Activated T-helper 17 cell treated with anti-CD3 and anti-CD28 coated beads, Interleukin-2, amount 50 U/mL, for 72 hours (primary cell): Measurements from ENCODE around the gene SLC9A1. TPM values are rescaled to one million over a fixed set of nuclear protein-coding genes. Genes with fewer than 3 reads are reported as not detected.

Experiments
- ATAC-seq: fragments of 150-1000 bp; cut with Tn5 transposase; replicated peaks from 2 replicates; pipeline ENCODE4 v1.10.0; 2021; ENCODE audit warnings: mild to moderate bottlenecking, moderate library complexity
- H3K27ac Mint-ChIP-seq: one replicate; pipeline ENCODE4 v1.8.0; 2022; ENCODE audit warnings: mixed read lengths
- H3K27me3 Mint-ChIP-seq: one replicate; pipeline ENCODE4 v1.8.0; 2022; ENCODE audit warnings: mixed read lengths
- H3K36me3 Mint-ChIP-seq: one replicate; pipeline ENCODE4 v1.8.0; 2022; ENCODE audit warnings: low read depth, mild to moderate bottlenecking, mixed read lengths
- H3K4me1 Mint-ChIP-seq: one replicate; pipeline ENCODE4 v1.8.0; 2022; ENCODE audit warnings: mixed read lengths
- H3K4me3 Mint-ChIP-seq: one replicate; pipeline ENCODE4 v1.8.0; 2022; ENCODE audit warnings: mild to moderate bottlenecking, mixed read lengths
- H3K9me3 Mint-ChIP-seq: one replicate; pipeline ENCODE4 v1.8.0; 2022; ENCODE audit warnings: mixed read lengths
- total RNA-seq, 2 donors: library from RNA; stranded (reverse); gene quantifications; one replicate each; pipeline ENCODE4 v1.2.3, GENCODE V29; 2022

SLC9A1 gene
- total RNA-seq, 2 donors from 2014 or later: 15.3 to 20.6 TPM

DNA sequence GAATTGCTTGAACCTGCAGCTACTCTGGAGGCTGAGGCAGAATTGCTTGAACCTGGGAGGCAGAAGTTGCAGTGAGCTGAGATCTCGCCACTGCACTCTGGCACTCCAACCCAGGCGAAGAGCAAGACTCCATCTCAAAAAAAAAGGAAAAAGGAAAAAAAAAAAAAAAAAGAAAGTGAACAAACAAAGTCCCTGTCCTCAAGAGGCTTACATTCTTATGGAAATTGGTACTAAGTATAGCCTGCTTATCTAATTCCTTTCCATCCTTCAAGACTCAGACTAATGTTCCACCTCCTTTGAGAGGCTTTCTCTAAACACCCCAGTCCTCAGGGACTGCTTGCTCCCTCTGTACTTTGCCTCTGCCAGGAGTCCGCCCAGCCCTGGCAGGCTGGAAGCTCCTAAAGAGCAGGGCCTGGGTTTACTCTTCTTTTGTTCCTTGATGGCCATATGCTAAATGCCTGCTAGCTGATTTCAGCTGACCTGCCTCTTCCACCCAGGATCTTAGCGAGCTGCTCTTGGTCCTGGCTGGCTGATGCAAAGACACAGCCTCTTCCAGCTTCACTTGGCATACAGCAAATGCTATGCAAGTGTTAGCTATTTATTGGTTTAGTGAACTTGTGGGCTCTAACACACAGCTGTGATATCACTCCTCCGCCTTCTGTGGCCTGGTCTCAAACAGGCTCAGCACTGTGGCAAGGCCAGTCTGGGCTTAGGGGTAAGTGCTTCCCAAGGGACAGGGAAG, 9.8 kb downstream of the SLC9A1 start:
- H3K4me1 Mint-ChIP-seq: peaks cover 29% of the 10 kb centered on the region
- no peak overlapping the region for H3K27ac Mint-ChIP-seq
- H3K4me3 Mint-ChIP-seq: no peak overlapping the region

DNA sequence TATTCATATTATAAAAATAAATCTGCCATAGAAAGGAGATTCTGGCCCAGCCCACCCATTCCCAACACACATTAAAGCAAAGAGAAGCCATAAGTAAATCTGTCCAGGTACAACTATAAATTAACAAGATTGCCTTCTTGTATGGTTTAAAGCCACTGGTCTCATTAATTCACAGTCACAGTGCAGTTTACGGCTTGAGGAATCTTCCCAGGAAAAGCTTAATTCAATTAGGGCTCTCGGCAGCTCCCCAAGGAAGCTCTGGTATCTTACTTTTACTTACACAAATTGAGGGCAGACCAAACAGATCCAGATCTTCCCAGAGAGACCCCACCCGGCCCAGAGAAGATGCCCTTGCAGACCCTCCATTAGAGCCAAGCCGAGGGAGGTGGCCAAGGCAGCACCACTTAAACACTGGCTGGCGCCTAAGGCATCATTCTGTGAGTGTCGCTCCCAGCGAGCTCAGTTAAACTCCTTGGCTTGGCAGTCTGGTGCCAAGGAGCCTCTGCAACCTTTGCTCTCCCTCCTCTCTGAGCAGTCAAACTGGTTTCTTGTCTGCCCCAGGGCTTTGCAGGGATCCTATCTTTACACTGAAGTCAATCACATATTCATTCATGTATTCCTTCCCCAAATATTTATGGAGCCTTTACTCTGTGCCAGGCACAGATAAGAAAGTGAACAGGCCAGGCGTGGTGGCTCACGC, 10.7 kb downstream of the SLC9A1 start:
- H3K27me3 Mint-ChIP-seq: no peaks in the 10 kb centered on the region
- H3K36me3 Mint-ChIP-seq: no peaks in the 10 kb centered on the region
- H3K4me1 Mint-ChIP-seq: peaks cover 28% of the 10 kb centered on the region

More for the DNA sequence above, 9.8 kb downstream of the SLC9A1 start:
- no peaks in the 10 kb centered on the region for H3K27me3 Mint-ChIP-seq
- H3K9me3 Mint-ChIP-seq: no peaks in the 10 kb centered on the region
- no peak for ATAC-seq
- no peaks in the 10 kb centered on the region for H3K36me3 Mint-ChIP-seq

DNA sequence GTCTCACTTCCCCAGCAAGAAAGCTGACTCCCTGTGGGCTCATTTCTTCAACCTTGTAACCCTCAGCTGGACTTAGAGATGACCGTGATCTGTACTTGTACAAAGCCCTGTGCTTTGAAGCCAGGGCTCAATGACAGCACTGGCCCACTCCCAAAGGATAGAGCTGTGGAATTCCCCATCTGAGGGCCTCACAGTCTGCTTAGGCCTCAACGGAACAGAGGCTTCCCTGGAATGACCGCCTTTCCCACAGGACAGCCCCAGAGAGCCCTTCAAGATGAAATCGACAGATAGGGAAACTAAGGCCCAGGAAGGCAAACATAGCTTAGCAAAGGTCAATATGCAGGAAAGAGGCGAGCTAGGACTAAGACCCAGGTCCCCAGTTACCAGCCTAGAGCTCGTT, 11.5 kb downstream of the SLC9A1 start:
- Mint-ChIP-seq H3K9me3 (no peaks in the 10 kb centered on the region), H3K4me3 (no peak overlapping the region), H3K4me1 (peaks cover 23% of the 10 kb centered on the region), H3K27ac (peak overlapping the region; percentile 46), H3K36me3 (no peaks in the 10 kb centered on the region), H3K27me3 (no peaks in the 10 kb centered on the region)
- ATAC-seq: no peak

More for the DNA sequence above, 10.7 kb downstream of the SLC9A1 start:
- no peak for ATAC-seq
- no peak overlapping the region for H3K4me3 Mint-ChIP-seq
- H3K27ac Mint-ChIP-seq: no peak overlapping the region
- no peaks in the 10 kb centered on the region for H3K9me3 Mint-ChIP-seq

DNA sequence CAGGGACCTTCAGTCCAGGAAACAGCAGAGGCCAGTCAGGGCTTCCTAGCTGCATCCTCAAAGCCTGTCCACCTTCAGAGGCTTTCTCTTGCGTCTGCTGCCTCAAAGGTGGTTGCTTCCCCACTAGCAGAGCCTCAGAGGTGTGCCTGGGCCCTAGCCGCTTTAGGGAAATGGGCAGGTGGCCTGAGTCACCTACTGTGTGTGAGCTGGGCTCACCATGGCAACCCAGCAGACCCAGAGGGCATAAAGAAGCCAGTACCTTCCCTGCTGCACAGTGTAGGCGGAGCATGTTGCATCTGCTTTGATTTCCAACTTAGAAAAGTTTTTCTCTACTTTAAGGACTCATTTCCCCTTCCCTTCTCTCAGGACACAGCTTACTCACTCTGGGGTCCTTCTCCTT, 12.5 kb downstream of the SLC9A1 start:
- Mint-ChIP-seq H3K27me3 (no peaks in the 10 kb centered on the region), H3K36me3 (no peaks in the 10 kb centered on the region), H3K27ac (peak overlapping the region; percentile 46), H3K4me1 (peaks cover 27% of the 10 kb centered on the region), H3K9me3 (no peaks in the 10 kb centered on the region), H3K4me3 (no peak overlapping the region)
- peak; percentile 74 for ATAC-seq

DNA sequence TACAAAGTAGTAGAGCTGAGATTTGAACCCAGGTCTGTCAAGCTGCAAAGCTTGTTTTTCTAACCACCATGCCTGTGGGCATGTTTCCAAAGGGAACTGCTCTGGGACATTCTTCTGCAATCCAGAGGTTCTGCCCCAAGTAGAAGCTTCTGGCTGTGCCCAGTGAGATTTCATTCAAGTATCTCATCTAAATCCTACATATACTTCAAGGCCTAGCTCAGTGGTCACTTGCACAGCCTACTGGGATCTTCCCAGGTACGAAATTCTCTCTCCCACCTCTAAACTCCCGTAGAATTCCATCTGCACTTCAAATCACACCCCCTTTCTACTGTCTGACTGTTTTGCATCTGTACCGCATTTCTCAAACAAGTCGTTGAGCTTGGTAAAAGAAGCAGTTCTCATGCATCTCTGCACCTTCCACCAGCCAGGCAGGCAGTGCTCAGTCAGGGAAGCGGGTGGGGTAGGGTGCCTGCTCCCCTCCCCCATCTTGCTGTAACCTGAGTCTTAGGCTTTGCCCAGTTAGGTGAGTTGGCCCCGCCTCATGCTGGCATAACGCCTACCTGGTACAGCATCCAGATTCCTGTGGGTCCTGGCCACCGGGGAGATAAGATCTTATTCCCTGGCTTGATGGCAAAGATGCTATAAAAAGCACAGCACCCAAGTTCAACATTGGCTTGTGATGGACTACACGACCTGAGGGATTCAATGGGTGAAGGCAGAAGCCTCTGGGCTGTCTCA, 13.5 kb downstream of the SLC9A1 start:
- Mint-ChIP-seq H3K36me3 (no peaks in the 10 kb centered on the region), H3K4me1 (peaks cover 34% of the 10 kb centered on the region), H3K27me3 (no peaks in the 10 kb centered on the region), H3K9me3 (no peaks in the 10 kb centered on the region), H3K27ac (no peak overlapping the region), H3K4me3 (no peak overlapping the region)
- ATAC-seq: no peak

DNA sequence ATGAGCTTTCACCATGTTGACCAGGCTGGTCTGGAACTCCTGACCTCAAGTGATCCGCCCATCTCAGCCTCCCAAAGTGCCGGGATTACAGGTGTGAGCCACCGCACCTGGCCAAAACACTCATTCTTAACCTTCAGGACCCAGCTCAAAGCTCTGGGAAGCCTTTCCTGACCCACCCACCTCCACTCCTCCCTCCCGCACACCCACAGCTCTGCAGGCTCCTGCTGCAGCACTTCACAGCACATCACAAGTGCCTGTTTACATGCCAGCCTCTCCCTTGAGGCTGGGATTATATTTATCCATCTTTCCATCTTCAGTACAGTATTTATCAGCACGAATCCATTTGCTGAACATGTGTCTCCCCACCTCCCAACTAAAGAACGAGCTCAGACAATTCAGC, 14.9 kb downstream of the SLC9A1 start:
- peaks cover 37% of the 10 kb centered on the region for H3K4me1 Mint-ChIP-seq
- peak overlapping the region; percentile 44 for H3K27ac Mint-ChIP-seq

DNA sequence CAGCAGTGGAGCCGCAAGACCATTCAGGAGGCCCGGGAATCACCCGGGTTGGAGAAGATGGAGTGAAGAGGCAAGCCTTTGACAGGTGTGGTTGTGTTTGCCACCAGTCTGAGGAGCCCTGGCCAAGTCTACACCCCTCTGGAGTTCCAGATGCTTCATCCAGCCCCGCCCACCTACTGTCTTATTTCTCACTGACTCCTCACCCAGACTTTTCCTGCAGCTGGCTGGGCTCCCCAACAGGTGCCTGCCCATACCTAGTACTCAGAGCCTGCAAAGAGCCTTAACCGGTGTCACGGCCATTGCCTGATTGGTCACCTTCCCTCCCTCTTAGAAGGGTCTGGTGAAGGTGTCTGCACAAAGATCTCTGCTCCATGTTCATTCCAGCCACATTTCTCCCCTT, 16.0 kb downstream of the SLC9A1 start:
- Mint-ChIP-seq H3K4me3 (no peak overlapping the region), H3K4me1 (peaks cover 37% of the 10 kb centered on the region), H3K9me3 (no peaks in the 10 kb centered on the region), H3K27ac (peak overlapping the region; percentile 98), H3K36me3 (no peaks in the 10 kb centered on the region), H3K27me3 (no peaks in the 10 kb centered on the region)
- ATAC-seq: no peak

More for the DNA sequence above, 14.9 kb downstream of the SLC9A1 start:
- no peak for ATAC-seq
- H3K36me3 Mint-ChIP-seq: no peaks in the 10 kb centered on the region
- no peaks in the 10 kb centered on the region for H3K27me3 Mint-ChIP-seq
- H3K9me3 Mint-ChIP-seq: no peaks in the 10 kb centered on the region
- no peak overlapping the region for H3K4me3 Mint-ChIP-seq

DNA sequence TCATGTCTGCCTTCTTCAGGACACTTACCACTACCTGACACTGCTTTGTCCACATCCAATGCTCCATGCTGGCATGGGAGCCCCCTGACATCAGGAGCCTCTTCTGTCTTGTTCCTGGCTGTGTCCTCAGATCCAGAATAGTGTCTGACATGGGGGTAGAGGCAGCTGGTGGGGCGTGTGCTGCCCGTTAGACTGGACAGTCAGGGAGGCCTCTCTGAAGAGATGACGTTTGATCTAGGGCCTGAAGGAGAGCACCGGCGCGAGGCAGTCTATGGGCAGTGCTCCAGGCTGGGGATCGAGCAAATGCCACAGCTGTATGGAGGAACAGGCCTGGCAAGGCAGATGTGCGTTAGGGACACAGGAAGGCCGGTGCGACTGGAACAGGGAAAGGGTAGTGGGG, 16.6 kb downstream of the SLC9A1 start:
- no peak for ATAC-seq
- Mint-ChIP-seq H3K4me3 (peak overlapping the region; percentile 90), H3K9me3 (no peaks in the 10 kb centered on the region), H3K27me3 (no peaks in the 10 kb centered on the region), H3K4me1 (peaks cover 36% of the 10 kb centered on the region), H3K27ac (peak overlapping the region; percentile 98), H3K36me3 (no peaks in the 10 kb centered on the region)

DNA sequence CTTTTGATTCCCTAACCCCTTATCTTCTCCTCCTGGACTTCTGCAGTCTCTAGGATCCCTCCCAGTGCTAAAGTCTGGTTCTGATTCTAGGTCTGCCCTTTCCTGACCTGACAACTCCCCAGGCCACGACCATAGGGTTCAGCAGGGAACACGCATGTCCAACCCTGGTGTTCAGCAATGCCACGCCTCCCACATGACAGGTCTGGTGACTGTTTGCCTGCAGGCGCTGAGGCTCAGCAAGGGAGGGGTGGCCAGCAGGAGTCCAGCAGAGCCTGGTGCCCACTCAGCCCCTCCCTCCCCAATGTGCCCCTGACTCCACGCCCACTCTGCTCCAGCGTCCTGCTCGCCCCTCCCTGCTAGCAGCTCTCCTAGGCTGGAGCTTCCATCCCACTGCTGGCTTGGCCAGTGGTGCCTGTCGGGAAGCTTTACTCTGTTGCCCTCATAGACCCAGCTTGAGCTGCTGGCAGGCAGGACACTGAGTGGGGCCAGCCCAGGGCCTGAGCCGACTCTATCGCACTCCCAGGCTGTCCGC, 17.3 kb downstream of the SLC9A1 start:
- no peaks in the 10 kb centered on the region for H3K27me3 Mint-ChIP-seq
- peak overlapping the region; percentile 98 for H3K27ac Mint-ChIP-seq
- peak overlapping the region; percentile 90 for H3K4me3 Mint-ChIP-seq
- peaks cover 29% of the 10 kb centered on the region for H3K4me1 Mint-ChIP-seq
- ATAC-seq: peak; percentile 37
- no peaks in the 10 kb centered on the region for H3K36me3 Mint-ChIP-seq
- H3K9me3 Mint-ChIP-seq: no peaks in the 10 kb centered on the region

DNA sequence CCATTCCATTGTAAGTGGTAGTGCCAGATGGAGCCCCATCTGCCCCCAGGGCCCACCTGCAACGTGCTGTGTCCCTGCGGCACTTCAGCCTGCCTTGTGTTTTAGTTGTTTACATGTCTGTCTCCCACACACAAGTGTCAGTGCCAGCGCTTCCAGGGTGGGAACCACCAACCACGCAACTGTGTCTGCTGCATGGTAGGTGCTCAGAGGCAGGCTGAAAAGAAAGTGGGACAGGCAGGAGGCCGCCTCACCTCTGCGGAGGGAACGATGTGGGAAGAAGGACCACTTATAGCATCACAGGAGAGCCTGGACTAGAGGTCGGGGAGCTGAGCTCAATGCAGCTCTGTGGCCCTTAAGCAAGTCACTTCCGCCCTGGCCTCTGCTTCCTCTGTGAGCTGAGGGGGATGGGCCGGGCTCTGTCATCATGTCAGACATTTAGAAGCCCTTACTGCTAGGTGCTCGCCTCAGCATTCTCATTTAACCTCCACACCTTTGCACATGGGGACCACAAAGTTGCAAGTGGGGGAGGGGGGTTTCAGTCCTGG, 17.9 kb downstream of the SLC9A1 start:
- no peaks in the 10 kb centered on the region for H3K36me3 Mint-ChIP-seq
- H3K4me1 Mint-ChIP-seq: peaks cover 27% of the 10 kb centered on the region
- H3K4me3 Mint-ChIP-seq: peak overlapping the region; percentile 90
- H3K9me3 Mint-ChIP-seq: no peaks in the 10 kb centered on the region
- H3K27me3 Mint-ChIP-seq: no peaks in the 10 kb centered on the region
- peak overlapping the region; percentile 98 for H3K27ac Mint-ChIP-seq
- peak; percentile 92 for ATAC-seq

DNA sequence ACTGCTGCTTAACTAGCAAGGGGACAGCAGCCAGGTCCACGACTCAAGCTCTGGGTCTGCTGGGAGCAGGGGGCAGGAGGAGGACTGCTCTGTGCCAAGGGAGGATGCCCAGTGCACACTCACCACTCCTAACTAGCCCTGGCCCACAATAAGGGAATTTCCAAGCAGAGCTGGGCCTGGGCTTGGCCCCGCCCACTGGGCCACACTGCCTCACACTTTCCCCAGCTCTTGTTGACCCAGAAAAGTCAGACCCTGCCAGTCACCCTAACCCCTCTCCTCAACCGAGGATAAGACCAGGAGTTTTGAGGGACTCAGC, 18.7 kb downstream of the SLC9A1 start:
- no peaks in the 10 kb centered on the region for H3K27me3 Mint-ChIP-seq
- H3K4me3 Mint-ChIP-seq: peak overlapping the region; percentile 90
- peaks cover 24% of the 10 kb centered on the region for H3K4me1 Mint-ChIP-seq

DNA sequence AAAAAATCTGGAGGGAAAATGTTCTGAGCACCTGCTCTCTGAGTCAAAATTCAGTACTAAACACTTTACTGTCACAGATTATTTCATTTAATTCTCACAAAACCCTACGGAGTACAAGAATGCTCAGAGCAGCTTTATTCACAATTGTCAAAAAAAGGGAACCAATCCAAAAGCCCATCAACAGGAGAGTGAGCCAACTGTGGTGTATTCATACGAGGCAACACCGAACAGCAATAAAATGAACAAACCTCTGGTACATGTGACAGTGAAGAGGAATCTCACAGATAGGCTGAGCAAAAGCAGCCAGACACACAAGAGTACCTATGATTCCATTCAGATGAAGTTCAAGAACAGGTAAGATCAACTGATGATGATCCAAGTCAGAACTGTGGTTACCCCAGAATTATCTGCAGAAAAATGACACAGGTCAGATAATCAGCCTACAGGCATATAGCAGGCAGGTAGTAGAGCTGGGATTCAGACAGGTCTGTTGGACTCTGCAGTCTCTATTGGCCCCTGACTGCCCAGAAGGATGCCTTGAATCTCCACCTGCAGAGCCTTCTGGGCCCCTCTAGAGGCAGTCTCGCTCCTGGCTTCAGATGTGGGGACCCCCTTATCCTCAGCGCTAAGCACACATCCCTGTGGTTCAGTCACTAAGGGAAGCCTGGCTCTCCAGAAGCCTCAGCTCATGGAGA, 19.2 kb downstream of the SLC9A1 start:
- Mint-ChIP-seq H3K9me3 (no peaks in the 10 kb centered on the region), H3K36me3 (no peaks in the 10 kb centered on the region), H3K27me3 (no peaks in the 10 kb centered on the region), H3K4me1 (peaks cover 24% of the 10 kb centered on the region), H3K4me3 (peak overlapping the region; percentile 90), H3K27ac (peak overlapping the region; percentile 98)
- no peak for ATAC-seq

More for the DNA sequence above, 18.7 kb downstream of the SLC9A1 start:
- Mint-ChIP-seq H3K9me3 (no peaks in the 10 kb centered on the region), H3K27ac (peak overlapping the region; percentile 98), H3K36me3 (no peaks in the 10 kb centered on the region)
- ATAC-seq: peak; percentile 80

DNA sequence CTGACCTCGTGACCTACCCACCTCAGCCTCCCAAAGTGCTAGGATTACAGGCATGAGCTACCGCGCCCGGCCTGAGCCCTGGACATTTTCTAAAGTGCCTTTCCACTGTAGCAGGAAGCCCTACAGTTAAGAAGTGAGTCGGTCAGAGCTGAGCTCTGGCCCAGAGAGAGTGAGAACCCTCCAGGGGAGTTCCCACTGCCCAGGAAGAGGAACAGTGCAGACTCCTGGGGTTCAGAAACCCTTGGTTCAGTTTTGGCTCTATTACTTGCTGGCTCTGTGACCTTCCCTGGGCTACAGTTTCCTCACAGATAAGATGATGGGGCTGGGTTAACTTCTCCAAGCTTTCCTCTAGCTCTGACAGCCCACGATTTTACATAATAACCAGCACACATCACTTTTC, 20.9 kb downstream of the SLC9A1 start:
- H3K4me3 Mint-ChIP-seq: no peak overlapping the region
- peak overlapping the region; percentile 42 for H3K27ac Mint-ChIP-seq
- H3K27me3 Mint-ChIP-seq: no peaks in the 10 kb centered on the region
- H3K9me3 Mint-ChIP-seq: no peaks in the 10 kb centered on the region
- peaks cover 19% of the 10 kb centered on the region for H3K4me1 Mint-ChIP-seq
- no peaks in the 10 kb centered on the region for H3K36me3 Mint-ChIP-seq
- ATAC-seq: no peak

DNA sequence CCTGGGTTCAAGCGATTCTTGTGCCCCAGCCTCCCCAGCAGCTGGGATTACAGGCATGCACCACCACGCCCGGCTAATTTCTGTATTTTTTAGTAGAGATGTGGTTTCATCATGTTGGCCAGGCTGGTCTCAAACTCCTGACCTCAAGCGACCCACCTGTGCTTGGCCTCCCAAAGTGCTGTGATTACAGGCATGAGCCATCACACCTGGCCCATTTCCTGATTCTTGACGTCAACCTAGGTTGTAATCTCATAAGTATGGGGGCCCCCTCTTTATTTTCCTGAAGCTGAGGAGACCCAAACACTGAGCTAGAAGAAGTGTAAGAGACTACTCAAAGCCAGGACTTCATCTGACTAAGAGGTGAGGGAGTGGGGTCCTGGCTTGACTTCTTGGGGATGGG, 21.8 kb downstream of the SLC9A1 start:
- Mint-ChIP-seq H3K27ac (no peak overlapping the region), H3K9me3 (no peaks in the 10 kb centered on the region), H3K36me3 (peaks cover 2% of the 10 kb centered on the region), H3K4me1 (peaks cover 15% of the 10 kb centered on the region), H3K27me3 (no peaks in the 10 kb centered on the region), H3K4me3 (no peak overlapping the region)
- ATAC-seq: no peak
